Stimulated activated CD4-positive, alpha-beta T cell treated with anti-CD3 and anti-CD28 coated beads, Interleukin-15, amount 100 ng/mL, for 24 hours (primary cell): ENCODE results near the gene TAGLN.

ENCODE experiments used
- DNase-seq: peaks from one replicate; pipeline ENCODE4 v3.0.0-alpha.2; 2020

The TAGLN gene

GRCh38 chr11:117232092-117232878 lies 33.1 kb downstream of the TAGLN start, which contains the start of gene RNF214:
Gene RNF214 (plus strand): TSS chr11:117232671. CDS start chr11:117234273, 1,602 bp downstream.
- DNase-seq: peak; percentile 81

DNA sequence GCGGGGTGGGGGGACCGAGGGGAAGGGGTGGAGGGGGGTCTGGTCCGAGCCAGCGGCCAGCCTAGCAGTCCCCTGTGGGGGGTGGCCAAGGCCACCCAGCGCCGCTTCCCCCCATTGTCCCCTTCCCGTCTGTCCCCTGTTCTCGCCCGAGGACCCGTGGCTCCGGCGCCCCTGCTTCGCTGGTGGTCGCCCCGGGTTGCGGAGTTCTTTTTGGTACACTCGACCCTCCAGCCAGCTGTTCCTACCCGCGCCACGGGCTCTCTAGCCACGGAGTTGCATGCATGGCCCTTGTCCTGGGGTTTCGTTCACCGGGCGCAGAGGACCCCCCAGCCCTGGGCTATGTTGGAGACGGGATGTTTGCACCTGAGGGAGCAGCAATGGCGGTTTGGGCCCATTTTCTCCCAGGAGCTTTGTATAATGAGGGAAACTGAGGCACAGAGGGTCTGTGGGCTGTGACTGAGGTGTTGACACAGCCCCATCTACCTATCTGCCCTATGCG lies 33.8 kb downstream of the TAGLN start:
- DNase-seq: no peak

DNA sequence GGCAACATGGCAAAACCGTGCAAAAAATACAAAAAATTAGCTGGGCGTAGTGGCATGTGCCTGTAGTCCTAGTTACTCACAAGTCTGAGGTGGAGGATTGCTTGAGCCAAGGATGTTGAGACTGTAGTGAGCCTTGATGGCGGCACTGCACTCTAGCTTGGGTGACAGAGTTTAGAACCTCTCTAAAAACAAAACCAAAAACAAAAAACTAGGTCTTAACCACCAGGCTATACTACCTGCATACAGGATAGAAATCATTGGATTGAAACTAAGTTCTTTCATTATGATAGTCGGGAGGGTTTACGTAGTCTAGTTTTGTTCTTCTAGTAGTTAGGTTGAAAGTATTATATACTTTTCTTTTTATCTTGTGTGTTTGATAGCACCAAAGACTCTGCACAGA lies 39.1 kb downstream of the TAGLN start:
- DNase-seq: no peak

DNA sequence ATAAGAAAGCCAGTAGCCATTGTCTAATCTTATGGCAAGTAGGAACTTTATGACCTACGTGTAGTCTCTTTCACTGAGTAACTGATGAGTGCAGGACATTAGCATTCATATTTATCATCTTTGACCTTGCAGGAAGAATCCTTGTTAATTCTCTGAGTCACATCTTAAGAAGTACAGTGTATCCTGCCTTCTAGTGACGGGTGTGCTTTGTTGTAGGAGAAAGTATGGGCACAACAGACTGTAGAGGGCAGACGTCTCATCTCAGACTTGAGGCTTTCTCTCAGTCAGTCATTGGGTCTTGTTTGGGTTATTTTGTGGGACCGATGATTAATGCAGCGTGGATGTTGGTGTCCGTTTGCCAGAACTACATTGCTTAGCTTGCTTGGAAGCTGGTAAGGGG lies 40.1 kb downstream of the TAGLN start:
- no peak for DNase-seq

DNA sequence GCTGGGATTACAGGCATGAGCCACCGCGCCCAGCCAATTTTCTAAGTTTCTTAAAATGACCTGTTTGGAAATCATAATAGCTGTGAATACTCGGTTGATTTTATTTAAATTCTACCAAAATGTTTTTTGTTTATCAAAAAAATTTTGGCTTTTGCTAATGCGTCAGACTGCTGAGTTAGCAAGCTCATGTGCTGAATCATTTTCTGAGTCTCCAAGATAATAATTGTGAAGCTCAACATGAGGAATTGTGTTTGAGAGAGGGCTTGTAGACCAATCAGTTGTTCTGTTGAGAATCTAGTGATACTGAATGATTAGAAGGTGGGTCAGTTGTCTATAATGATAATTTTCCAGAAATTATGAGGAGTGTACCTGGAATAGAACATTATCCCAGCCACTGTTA lies 49.2 kb downstream of the TAGLN start:
- DNase-seq: no peak

DNA sequence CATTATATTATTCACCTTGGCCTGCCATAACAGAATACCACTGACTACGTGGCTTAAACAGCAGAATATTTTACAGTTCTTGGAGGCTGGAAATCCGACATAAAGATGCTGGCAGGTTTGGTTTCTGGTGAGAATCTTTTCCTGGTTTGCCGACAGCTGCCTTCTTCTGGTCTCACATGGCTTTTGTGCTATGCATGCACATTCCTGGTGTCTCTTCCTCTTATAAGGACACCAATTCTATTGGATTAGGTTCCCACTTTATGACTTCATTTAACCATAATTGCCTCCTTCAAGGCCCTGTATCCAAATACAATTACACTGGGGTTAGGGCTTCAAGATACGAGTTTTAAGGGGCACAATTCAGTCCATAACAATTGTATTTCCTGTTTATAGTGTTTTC lies 50.4 kb downstream of the TAGLN start:
- no peak for DNase-seq

GRCh38 chr11:117251506-117251905 lies 52.3 kb downstream of the TAGLN start:
- no peak for DNase-seq

- no peak for DNase-seq
Measured at GRCh38 chr11:117255966-117256365, 56.8 kb downstream of the TAGLN start.

DNA sequence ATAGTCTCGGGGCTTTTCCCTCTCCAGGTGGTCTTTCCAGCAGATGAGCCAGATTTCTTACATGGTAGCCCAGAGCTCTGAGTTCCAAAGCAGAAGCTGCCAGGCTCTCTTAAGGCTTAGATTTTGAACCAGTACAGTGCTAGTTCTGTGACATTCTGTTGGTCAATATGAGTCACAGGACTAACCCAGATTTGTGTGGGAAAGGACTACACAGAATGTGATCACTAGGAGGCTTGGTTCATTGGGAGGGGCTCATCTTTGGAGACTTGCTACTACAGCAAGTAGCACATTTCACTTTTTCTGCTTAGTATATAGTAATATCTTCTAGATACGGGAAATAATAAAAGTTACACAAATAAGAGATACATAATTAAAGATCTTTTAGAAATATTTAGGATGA lies 57.4 kb downstream of the TAGLN start:
- DNase-seq: no peak
